ENCODE results near the gene B3GNT4.
"Not testable (repeated sequence)": the region's sequence is repeated elsewhere in the genome, so short reads cannot be mapped to it uniquely, and the experiment has no call there.

Gene B3GNT4

DNA sequence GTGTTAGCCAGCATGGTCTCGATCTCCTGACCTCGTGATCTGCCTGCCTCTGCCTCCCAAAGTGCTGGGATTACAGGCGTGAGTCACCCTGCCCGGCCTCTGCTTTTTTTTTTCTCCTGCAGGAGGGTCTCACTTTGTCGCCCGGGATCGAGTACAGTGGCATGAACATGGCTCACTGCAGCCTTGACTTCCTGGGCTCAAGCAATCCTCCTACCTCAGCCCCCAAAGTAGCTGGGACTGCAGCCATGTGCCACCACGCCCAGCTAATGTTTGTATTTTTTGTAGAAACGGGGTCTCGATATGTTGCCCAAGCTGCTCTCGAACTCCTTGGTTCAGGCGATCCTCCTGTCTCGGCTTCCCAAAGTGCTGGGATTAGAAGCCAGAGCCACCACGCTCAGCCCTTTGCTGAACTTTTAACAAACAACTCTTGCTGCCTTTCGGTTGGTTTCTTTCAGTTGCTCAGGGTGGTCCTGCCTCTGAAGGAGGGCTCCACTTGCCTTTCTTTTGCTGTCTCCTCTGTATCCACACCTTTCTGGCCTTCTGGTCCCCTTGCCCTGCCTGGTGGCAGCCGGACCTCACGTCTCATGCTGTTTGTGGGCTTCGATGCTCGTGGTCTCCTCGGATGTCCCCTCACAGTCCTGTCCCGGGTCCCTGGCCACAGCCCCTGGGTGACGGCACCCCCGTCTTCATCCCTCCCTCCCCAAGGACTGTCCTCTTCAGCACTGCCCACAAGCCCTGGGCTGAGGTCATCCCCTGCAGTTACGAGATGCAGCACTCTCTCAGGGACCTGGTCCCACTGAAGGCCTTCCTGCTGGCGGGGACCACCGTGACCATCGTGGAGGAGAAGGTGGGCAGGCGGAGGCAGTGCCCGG lies 3.8 kb upstream of the B3GNT4 start:
- intact Hi-C loops (cut with micrococcal nuclease), result no loop called here
- Mint-ChIP-seq H3K27me3 (peaks cover 57% of the 10 kb centered on the region), H3K4me1 (ENCODE audit: low read depth) (peaks cover 25% of the 10 kb centered on the region), H3K4me3 (no peak overlapping the region), H3K36me3 (ENCODE audit: low read depth) (no peaks in the 10 kb centered on the region), H3K9me3 (no peaks in the 10 kb centered on the region), H3K27ac (no peak overlapping the region)

DNA sequence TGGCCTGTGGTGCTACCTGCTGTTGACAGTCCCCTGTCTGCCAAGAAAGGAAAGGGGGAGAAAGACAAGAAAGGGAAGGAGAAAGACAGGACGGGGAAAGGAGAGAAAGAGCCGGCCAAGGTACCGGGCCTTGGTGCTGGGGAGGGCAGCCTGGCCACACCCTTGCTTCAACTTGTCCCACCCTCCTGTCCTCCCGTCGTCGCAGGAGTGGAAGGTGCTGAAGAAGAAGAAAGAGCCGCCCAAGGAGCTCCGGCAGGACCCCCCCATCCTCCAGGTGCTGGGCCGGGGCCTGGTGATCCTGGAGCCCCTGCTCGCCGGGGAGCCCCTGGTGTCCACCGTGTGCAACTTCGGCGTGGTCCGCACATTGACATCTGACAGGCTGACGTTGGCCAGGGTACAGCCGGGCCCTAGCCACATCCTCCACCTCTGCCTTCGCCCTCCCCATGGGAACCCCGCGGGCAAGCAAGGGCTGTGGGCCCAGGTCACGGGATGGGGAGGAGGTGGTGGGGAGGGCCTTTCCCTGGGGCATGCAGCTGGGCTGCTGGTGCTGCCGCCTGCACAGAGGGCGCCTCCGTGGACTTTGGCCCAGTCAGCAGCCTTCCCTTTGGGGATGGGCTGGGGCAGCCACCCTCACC lies 2.9 kb upstream of the B3GNT4 start:
- H3K27ac Mint-ChIP-seq, result no peak overlapping the region
- H3K27me3 Mint-ChIP-seq, result peaks cover 67% of the 10 kb centered on the region
- peaks cover 34% of the 10 kb centered on the region for H3K4me1 Mint-ChIP-seq (ENCODE audit: low read depth)
- no peaks in the 10 kb centered on the region for H3K9me3 Mint-ChIP-seq
- no peaks in the 10 kb centered on the region for H3K36me3 Mint-ChIP-seq (ENCODE audit: low read depth)
- H3K4me3 Mint-ChIP-seq, result no peak overlapping the region
- intact Hi-C loops (cut with micrococcal nuclease), result no loop called here

DNA sequence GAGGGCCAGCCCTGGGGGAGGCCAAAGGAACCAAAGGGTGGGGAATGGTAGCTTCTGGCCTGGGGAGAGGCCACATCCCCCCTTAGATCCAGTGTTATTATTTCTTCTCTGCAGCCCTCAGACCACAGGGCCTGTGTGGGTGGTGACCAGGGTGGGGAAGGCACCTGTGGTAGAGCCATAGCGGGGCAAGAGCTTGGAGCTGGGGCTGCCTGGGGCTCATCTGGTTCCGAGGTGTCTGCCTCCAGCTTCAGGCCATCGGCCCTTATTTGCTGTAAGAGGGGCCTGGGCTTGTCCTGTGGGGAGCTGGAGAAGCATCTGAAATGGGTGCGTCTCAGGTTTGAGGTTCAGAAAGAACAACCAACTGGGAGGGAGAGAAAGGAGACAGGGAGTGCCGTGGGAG lies 2.1 kb upstream of the B3GNT4 start:
- Mint-ChIP-seq H3K36me3 (ENCODE audit: low read depth) (no peaks in the 10 kb centered on the region), H3K4me1 (ENCODE audit: low read depth) (peaks cover 41% of the 10 kb centered on the region), H3K27ac (no peak overlapping the region), H3K4me3 (no peak overlapping the region), H3K9me3 (no peaks in the 10 kb centered on the region), H3K27me3 (peaks cover 70% of the 10 kb centered on the region)
- intact Hi-C loops (cut with micrococcal nuclease), result no loop called here

DNA sequence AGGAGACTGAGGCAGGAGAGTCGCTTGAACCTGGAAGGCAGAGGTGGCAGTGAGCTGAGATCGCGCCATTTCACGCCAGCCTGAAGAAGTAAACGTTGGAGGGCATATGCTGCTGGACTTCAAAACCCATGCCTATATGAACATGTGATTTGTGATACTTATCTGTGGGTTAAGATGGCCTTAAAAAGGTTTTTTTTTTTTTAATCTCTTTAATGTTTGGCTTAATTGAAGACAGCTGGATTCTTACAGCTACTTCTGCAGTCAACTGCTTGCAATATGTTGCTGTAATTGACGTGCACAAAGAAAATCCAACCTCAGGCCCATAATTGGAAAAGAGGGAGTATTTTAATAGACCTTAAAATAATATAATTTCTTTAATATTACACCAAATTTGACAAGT lies 1.5 kb upstream of the B3GNT4 start:
- H3K4me3 Mint-ChIP-seq, result no peak overlapping the region
- intact Hi-C loops (cut with micrococcal nuclease), result no loop called here
- H3K36me3 Mint-ChIP-seq (ENCODE audit: low read depth), result peaks cover 5% of the 10 kb centered on the region
- peaks cover 42% of the 10 kb centered on the region for H3K4me1 Mint-ChIP-seq (ENCODE audit: low read depth)
- no peak overlapping the region for H3K27ac Mint-ChIP-seq
- H3K27me3 Mint-ChIP-seq, result peaks cover 76% of the 10 kb centered on the region
- no peaks in the 10 kb centered on the region for H3K9me3 Mint-ChIP-seq

DNA sequence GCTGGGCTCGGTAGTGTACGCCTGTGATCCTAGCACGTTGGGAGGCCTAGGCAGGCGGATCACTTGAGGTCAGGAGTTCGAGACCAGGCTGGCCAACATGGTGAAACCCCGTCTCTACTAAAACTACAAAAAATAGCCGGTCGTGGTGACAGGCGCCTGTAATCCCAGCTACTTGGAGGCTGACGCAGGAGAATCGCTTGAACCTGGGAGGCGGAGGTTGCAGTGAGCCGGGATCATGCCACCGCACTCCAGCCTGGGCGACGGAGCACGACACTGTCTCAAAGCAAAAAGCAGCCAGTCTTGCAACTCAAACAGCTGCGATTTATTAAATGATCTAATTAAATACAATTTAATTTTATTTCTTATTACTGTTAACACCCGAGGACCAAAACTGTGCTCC lies 698 bp upstream of the B3GNT4 start:
- intact Hi-C loops (cut with micrococcal nuclease); H3K27ac Mint-ChIP-seq; H3K9me3 Mint-ChIP-seq: not testable (repeated sequence)
- H3K4me1 Mint-ChIP-seq (ENCODE audit: low read depth), result peaks cover 34% of the 10 kb centered on the region
- H3K27me3 Mint-ChIP-seq, result peaks cover 73% of the 10 kb centered on the region
- H3K4me3 Mint-ChIP-seq, result peak overlapping the region; percentile 73
- H3K36me3 Mint-ChIP-seq (ENCODE audit: low read depth), result peaks cover 13% of the 10 kb centered on the region

DNA sequence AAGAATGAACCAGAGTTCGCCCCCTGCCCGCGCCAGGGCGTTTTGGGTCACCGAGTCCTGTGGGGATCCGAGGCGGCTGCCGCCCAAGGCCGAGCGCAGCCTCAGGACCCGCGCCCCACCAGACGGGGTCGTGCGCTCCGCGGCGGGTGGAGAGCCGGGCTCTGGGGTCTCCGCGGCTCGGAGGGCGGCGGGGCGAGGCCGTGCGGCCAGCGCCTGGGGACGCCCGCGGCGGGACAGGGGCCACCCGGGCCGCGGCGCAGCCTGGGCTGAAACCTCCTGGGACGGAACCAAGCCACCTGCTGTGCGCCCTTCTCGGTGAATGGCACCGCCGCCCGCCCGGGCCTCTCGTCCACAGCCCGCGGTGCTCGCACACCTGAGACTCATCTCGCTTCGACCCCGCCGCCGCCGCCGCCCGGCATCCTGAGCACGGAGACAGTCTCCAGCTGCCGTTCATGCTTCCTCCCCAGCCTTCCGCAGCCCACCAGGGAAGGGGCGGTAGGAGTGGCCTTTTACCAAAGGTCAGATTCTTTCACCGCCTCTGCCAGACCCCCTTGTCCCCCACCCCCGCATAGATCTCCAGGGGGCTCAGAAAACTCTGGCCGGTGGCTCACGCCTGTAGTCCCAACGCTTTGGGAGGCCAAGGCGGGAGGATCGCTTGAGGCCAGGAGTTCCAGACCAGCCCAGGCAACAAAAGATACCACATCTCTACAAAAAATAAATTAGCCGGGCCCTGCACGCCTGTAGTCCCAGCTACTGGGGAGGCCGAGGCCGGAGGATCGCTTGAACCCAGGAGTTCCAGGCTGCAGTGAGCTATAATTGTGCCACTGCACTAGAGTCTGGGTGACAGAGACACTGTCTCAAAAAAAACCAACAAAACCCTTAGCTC lies 901 bp downstream of the B3GNT4 start:
- H3K27ac Mint-ChIP-seq, result no peak overlapping the region
- peaks cover 29% of the 10 kb centered on the region for H3K36me3 Mint-ChIP-seq (ENCODE audit: low read depth)

DNA sequence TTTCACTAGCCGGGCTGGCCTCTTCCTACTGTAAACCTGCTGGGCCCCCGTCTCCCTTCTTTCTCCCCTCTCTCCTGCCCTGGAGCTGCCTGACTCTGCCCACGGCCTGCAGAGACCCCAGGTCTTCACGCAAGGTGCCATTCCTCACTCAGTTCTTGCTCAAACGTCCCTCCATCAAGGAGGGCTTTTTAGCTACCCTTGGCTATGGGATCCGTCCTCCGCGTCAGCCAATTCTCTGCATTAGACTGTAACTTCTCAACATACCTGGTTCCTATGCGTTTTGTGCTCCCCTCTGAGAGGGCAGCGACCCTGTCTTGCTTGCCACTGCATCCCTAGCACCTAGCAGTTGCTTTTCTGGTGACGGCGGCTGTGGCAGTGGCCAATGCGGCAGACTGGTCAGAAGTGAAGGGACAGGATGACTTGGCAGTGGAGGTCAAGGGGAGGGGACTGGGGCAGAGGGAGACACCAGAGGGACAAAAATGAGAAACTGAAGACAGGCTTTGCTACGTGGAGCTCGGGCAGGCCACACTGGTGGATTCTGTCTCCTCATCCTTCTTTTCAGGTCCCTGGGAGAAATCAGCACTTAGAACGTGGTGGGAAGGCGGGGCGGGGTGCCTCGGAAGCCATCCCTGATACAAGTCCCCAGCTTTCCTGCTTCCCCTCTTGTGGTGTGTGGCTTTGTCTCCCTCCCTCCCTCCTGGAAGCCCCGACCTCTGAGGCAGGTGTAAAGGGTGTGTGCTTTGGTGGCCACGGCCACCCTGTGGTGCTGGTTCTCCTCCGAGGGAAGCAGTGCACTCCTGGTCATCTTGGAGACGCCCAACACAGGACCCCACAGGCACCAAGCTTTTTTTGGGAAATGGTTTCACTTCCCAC lies 1.8 kb downstream of the B3GNT4 start:
- peaks cover 38% of the 10 kb centered on the region for H3K36me3 Mint-ChIP-seq (ENCODE audit: low read depth)
- H3K27ac Mint-ChIP-seq, result no peak overlapping the region

More for the DNA sequence above, 901 bp downstream of the B3GNT4 start:
- Mint-ChIP-seq H3K4me1 (ENCODE audit: low read depth) (peaks cover 31% of the 10 kb centered on the region), H3K4me3 (peak overlapping the region; percentile 51), H3K9me3 (no peaks in the 10 kb centered on the region), H3K27me3 (peaks cover 65% of the 10 kb centered on the region)
- intact Hi-C loops (cut with micrococcal nuclease), result no loop called here

DNA sequence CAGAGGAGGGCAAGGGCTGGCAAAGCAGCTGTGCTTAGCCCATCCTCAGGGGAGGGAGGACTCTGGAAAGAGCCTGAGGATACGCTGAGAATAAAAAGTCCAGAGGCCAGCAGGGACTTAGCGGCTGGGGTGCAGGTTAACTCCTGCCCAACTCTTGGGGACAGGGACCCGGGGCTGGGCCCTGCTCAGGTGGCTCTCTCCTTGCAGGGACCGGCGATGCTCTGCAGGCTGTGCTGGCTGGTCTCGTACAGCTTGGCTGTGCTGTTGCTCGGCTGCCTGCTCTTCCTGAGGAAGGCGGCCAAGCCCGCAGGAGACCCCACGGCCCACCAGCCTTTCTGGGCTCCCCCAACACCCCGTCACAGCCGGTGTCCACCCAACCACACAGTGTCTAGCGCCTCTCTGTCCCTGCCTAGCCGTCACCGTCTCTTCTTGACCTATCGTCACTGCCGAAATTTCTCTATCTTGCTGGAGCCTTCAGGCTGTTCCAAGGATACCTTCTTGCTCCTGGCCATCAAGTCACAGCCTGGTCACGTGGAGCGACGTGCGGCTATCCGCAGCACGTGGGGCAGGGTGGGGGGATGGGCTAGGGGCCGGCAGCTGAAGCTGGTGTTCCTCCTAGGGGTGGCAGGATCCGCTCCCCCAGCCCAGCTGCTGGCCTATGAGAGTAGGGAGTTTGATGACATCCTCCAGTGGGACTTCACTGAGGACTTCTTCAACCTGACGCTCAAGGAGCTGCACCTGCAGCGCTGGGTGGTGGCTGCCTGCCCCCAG lies 2.8 kb downstream of the B3GNT4 start:
- Mint-ChIP-seq H3K27ac (no peak overlapping the region), H3K4me1 (ENCODE audit: low read depth) (peaks cover 31% of the 10 kb centered on the region)

More for the DNA sequence above, 1.8 kb downstream of the B3GNT4 start:
- Mint-ChIP-seq H3K27me3 (peaks cover 56% of the 10 kb centered on the region), H3K9me3 (no peaks in the 10 kb centered on the region), H3K4me3 (no peak overlapping the region), H3K4me1 (ENCODE audit: low read depth) (peaks cover 31% of the 10 kb centered on the region)
- intact Hi-C loops (cut with micrococcal nuclease), result no loop called here

DNA sequence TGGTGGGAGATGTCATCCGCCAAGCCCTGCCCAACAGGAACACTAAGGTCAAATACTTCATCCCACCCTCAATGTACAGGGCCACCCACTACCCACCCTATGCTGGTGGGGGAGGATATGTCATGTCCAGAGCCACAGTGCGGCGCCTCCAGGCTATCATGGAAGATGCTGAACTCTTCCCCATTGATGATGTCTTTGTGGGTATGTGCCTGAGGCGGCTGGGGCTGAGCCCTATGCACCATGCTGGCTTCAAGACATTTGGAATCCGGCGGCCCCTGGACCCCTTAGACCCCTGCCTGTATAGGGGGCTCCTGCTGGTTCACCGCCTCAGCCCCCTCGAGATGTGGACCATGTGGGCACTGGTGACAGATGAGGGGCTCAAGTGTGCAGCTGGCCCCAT lies 3.5 kb downstream of the B3GNT4 start:
- peaks cover 51% of the 10 kb centered on the region for H3K36me3 Mint-ChIP-seq (ENCODE audit: low read depth)
- H3K27ac Mint-ChIP-seq, result no peak overlapping the region
- peaks cover 41% of the 10 kb centered on the region for H3K27me3 Mint-ChIP-seq
- peaks cover 31% of the 10 kb centered on the region for H3K4me1 Mint-ChIP-seq (ENCODE audit: low read depth)
- no peaks in the 10 kb centered on the region for H3K9me3 Mint-ChIP-seq
- intact Hi-C loops (cut with micrococcal nuclease), result no loop called here
- H3K4me3 Mint-ChIP-seq, result no peak overlapping the region

More for the DNA sequence above, 2.8 kb downstream of the B3GNT4 start:
- H3K27me3 Mint-ChIP-seq, result peaks cover 47% of the 10 kb centered on the region
- no peaks in the 10 kb centered on the region for H3K9me3 Mint-ChIP-seq
- peaks cover 44% of the 10 kb centered on the region for H3K36me3 Mint-ChIP-seq (ENCODE audit: low read depth)
- intact Hi-C loops (cut with micrococcal nuclease), result no loop called here
- no peak overlapping the region for H3K4me3 Mint-ChIP-seq

DNA sequence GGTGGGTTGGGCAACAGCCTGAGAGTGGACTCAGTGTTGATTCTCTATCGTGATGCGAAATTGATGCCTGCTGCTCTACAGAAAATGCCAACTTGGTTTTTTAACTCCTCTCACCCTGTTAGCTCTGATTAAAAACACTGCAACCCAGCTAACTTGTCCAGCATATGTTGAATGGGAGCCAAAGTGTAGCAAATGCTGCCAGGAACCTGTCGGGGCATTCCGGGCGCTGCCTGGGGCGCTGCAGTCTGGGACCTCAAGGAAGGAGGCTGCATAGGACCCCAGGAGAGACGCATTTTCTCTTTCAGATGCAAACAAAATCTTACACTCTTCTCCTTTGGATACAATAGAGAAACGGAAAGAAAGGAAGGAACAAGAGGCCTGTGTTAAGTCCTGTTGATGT lies 3.9 kb downstream of the B3GNT4 start:
- H3K27ac Mint-ChIP-seq, result no peak overlapping the region

DNA sequence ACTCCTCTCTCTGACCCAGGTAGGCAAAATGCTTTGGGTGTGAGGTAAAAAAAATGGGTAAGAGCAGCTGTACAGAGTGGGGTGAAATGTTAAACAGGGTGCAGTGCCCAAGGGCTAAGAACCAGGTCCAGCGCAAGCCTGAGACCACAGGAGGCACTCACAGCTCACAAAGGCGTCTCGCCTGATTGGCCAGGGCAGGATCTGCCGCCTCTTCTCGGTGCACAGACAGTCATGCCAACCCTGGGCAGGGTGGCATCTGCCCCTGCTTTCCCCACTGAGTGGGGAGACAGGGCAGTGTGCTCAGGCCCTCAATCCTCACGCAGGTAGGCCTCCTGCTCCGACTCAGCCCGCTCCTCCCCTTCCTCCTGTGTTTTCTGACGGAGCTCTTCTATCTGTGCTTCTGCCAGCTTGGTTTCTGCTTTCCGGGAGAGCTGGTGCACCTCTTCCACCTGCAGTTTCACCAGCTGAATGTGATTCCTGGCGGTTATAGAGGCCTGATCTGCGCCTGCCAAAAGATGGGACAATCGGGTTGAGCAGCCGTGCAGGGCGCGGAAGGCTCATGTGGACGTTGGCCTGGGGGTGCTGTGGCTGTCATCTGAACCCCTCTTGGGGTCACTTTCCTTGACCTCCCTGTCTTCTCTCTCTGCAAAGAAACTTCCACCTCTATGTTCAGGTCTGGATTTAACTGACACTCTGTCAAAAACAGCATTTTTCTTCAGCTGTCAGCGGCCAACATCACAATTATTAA lies 4.7 kb downstream of the B3GNT4 start:
- Mint-ChIP-seq H3K27me3 (peaks cover 33% of the 10 kb centered on the region), H3K9me3 (no peaks in the 10 kb centered on the region), H3K36me3 (ENCODE audit: low read depth) (peaks cover 64% of the 10 kb centered on the region), H3K4me3 (no peak overlapping the region), H3K4me1 (ENCODE audit: low read depth) (peaks cover 24% of the 10 kb centered on the region), H3K27ac (no peak overlapping the region)
- intact Hi-C loops (cut with micrococcal nuclease), result no loop called here

More for the DNA sequence above, 3.9 kb downstream of the B3GNT4 start:
- intact Hi-C loops (cut with micrococcal nuclease), result no loop called here
- H3K27me3 Mint-ChIP-seq, result peaks cover 41% of the 10 kb centered on the region
- no peak overlapping the region for H3K4me3 Mint-ChIP-seq
- H3K36me3 Mint-ChIP-seq (ENCODE audit: low read depth), result peaks cover 55% of the 10 kb centered on the region
- H3K4me1 Mint-ChIP-seq (ENCODE audit: low read depth), result peaks cover 31% of the 10 kb centered on the region
- no peaks in the 10 kb centered on the region for H3K9me3 Mint-ChIP-seq

DNA sequence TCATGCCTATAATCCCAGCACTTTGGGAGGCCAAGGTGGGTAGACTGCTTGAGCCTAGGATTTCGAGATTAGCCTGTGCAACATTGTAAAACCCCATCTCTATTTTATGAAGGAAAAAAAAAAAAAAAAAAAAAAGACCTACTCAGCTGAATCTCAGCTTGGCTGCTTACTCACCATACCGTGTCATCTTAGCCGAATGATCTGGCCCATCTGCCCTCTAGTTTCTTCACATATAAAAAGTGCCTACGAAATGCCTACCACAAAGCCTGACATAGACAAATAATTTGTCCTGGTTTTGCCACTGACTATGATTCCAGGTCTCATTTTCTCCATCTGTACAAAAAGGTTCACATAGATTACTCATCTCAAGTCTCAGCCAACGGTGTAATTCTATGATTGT lies 12.3 kb downstream of the B3GNT4 start:
- Mint-ChIP-seq H3K27ac (no peak overlapping the region), H3K9me3 (no peaks in the 10 kb centered on the region), H3K4me1 (ENCODE audit: low read depth) (no peaks in the 10 kb centered on the region), H3K4me3 (no peak overlapping the region), H3K36me3 (ENCODE audit: low read depth) (peaks cover 100% of the 10 kb centered on the region), H3K27me3 (no peaks in the 10 kb centered on the region)
- intact Hi-C loops (cut with micrococcal nuclease), result no loop called here
